HCT116 (cell line): ENCODE measurements around the gene HAAO.
"Not testable (repeated sequence)": the region's sequence is repeated elsewhere in the genome, so short reads cannot be mapped to it uniquely, and the experiment has no call there.

ENCODE experiments used
- CTCF ChIP-seq, 3 experiments: fragments of 200-600 bp in 1 of 3; sonication (generic) in 1 of 3; IDR thresholded peaks in 2 of 3; conservative IDR thresholded peaks in 1 of 3; 2 replicates each; pipeline ENCODE4 v1.5.1; 2012 to 2017; ENCODE audit warnings: low read depth in 2 of 3, low read length in 2 of 3, antibody characterized with exemption in 1 of 3, borderline replicate concordance in 1 of 3, control low read depth in 1 of 3, mild to moderate bottlenecking in 1 of 3, mixed read lengths in 1 of 3, mixed run types in 1 of 3, moderate library complexity in 1 of 3; ENCODE audit not compliant: insufficient read depth in 1 of 3
- EZH2 ChIP-seq: fragments of 200-600 bp; sonication (generic); IDR thresholded peaks from 2 replicates; pipeline ENCODE4 v1.6.1; 2017; ENCODE audit warnings: antibody characterized with exemption, mixed run types
- EZH2phosphoT487 ChIP-seq: fragments of 200-600 bp; IDR thresholded peaks from 2 replicates; pipeline ENCODE4 v1.6.1; 2018; ENCODE audit warnings: antibody characterized with exemption, borderline replicate concordance
- JUND ChIP-seq: IDR thresholded peaks from 2 replicates; pipeline ENCODE4 v1.6.1; 2012
- POLR2A ChIP-seq: IDR thresholded peaks from 2 replicates; pipeline ENCODE4 v1.7.0; 2011; ENCODE audit warnings: borderline replicate concordance; ENCODE audit not compliant: insufficient read depth, insufficient read length; ENCODE audit errors: extremely low read depth
- POLR2AphosphoS5 ChIP-seq: IDR thresholded peaks from 2 replicates; pipeline ENCODE4 v1.6.1; 2011; ENCODE audit warnings: mild to moderate bottlenecking, low read depth, low read length, moderate library complexity
- RAD21 ChIP-seq: IDR thresholded peaks from 2 replicates; pipeline ENCODE4 v1.6.1; 2012; ENCODE audit warnings: low read depth, mild to moderate bottlenecking
- REST ChIP-seq: IDR thresholded peaks from 2 replicates; pipeline ENCODE4 v1.6.1; 2012; ENCODE audit warnings: low read depth
- YY1 ChIP-seq: IDR thresholded peaks from 2 replicates; pipeline ENCODE4 v1.6.1; 2011; ENCODE audit warnings: low read length, low read depth, moderate library complexity, mild to moderate bottlenecking; ENCODE audit not compliant: insufficient replicate concordance; ENCODE audit errors: extremely low read depth

DNA sequence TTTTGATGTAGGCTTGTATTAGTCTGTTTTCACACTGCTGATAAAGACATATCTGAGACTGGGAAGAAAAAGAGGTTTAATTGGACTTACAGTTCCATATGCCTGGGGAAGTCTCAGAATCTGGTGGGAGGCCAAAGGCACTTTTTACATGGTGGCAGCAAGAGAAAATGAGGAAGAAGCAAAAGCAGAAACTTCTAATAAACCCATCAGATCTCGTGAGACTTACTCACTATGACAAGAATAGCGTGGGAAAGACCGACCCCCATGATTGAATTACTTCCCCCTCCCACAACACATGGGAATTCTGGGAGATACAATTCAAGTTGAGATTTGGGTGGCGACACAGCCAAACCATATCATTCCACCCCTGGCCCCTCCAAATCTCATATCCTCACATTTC, 61.1 kb downstream of the HAAO start:
- not testable (repeated sequence) for TF ChIP-seq CTCF (IDR thresholded peaks at IDR 0.05 in 2 of 3, conservative IDR thresholded peaks at IDR 0.05 in 1 of 3; ENCODE audit: borderline replicate concordance in 1 of 3, insufficient read depth in 1 of 3, low read depth in 2 of 3, low read length in 2 of 3); EZH2; JUND; POLR2A; RAD21; YY1; POLR2AphosphoS5; REST; EZH2phosphoT487
